Measurements from ENCODE around the gene FADD. TPM values are rescaled to one million over a fixed set of nuclear protein-coding genes. Genes with fewer than 3 reads are reported as not detected.
A peak's percentile ranks its signal among the peaks of the same experiment; 100 is the strongest.

Gene FADD
- total and polyA plus RNA-seq, 7 experiments from 2014 or later: 9.6 to 40.9 (median 27.2) TPM

- Histone ChIP-seq H3K36me3 (ENCODE audit: control insufficient read depth in 2 of 3, insufficient read depth in 3 of 3, low read length in 3 of 3) (no peaks in the 10 kb centered on the region), H3K27me3 (ENCODE audit: control insufficient read depth in 2 of 2, insufficient read depth in 2 of 2, low read length in 2 of 2) (no peaks in the 10 kb centered on the region), H3K9me3 (ENCODE audit: control insufficient read depth in 2 of 3, low read length in 3 of 3) (no peaks in the 10 kb centered on the region), H3K27ac (ENCODE audit: low read depth, low read length) (no peak overlapping the region), H3K4me1 (ENCODE audit: control insufficient read depth in 2 of 2, insufficient read depth in 2 of 2, low read length in 2 of 2) (no peaks in the 10 kb centered on the region), H3K4me3 (ENCODE audit: low read length) (no peak overlapping the region)
- no peaks in the 10 kb centered on the region for H3K36me3 Mint-ChIP-seq
- H3K27me3 Mint-ChIP-seq: peaks cover 0 to 21% (median 0%) of the 10 kb centered on the region in 5 donors
- POLR2A ChIA-PET: no interaction called here
- intact Hi-C loops (cut with micrococcal nuclease): no loop called here
- no peak for DNase-seq
- CTCF ChIA-PET: no interaction called here
- H3K4me3 Mint-ChIP-seq: no peak overlapping the region
- peak overlapping the region in 1 of 9 donors; percentile 41 for H3K27ac Mint-ChIP-seq
- ATAC-seq: no peak
- H3K4me1 Mint-ChIP-seq: no peaks in the 10 kb centered on the region
- H3K9me3 Mint-ChIP-seq: no peaks in the 10 kb centered on the region
Observed at GRCh38 chr11:70226967-70227366, 23.9 kb downstream of the FADD start.

- DNase-seq (no peak), ATAC-seq (no peak)
- Mint-ChIP-seq H3K4me1 (no peaks in the 10 kb centered on the region), H3K9me3 (peaks cover 0 to 3% (median 0%) of the 10 kb centered on the region in 11 donors), H3K36me3 (no peaks in the 10 kb centered on the region), H3K4me3 (no peak overlapping the region), H3K27ac (no peak overlapping the region), H3K27me3 (peaks cover 0 to 7% (median 0%) of the 10 kb centered on the region in 5 donors)
- Histone ChIP-seq H3K27me3 (ENCODE audit: control insufficient read depth in 2 of 2, insufficient read depth in 2 of 2, low read length in 2 of 2) (no peaks in the 10 kb centered on the region), H3K27ac (ENCODE audit: low read depth, low read length) (no peak overlapping the region), H3K4me3 (ENCODE audit: low read length) (no peak overlapping the region), H3K9me3 (ENCODE audit: control insufficient read depth in 2 of 3, low read length in 3 of 3) (no peaks in the 10 kb centered on the region), H3K36me3 (ENCODE audit: control insufficient read depth in 2 of 3, insufficient read depth in 3 of 3, low read length in 3 of 3) (no peaks in the 10 kb centered on the region), H3K4me1 (ENCODE audit: control insufficient read depth in 2 of 2, insufficient read depth in 2 of 2, low read length in 2 of 2) (no peaks in the 10 kb centered on the region)
- ChIA-PET CTCF (no interaction called here), POLR2A (no interaction called here)
- intact Hi-C loops (cut with micrococcal nuclease): no loop called here
Observed at GRCh38 chr11:70229737-70230136, 26.6 kb downstream of the FADD start.

GRCh38 chr11:70230151-70230839 lies 27.2 kb downstream of the FADD start:
- intact Hi-C loops (cut with micrococcal nuclease): no loop called here
- Histone ChIP-seq H3K4me3 (ENCODE audit: low read length) (no peak overlapping the region), H3K27ac (ENCODE audit: low read depth, low read length) (no peak overlapping the region), H3K9me3 (ENCODE audit: control insufficient read depth in 2 of 3, low read length in 3 of 3) (no peaks in the 10 kb centered on the region), H3K36me3 (ENCODE audit: control insufficient read depth in 2 of 3, insufficient read depth in 3 of 3, low read length in 3 of 3) (no peaks in the 10 kb centered on the region), H3K4me1 (ENCODE audit: control insufficient read depth in 2 of 2, insufficient read depth in 2 of 2, low read length in 2 of 2) (no peaks in the 10 kb centered on the region), H3K27me3 (ENCODE audit: control insufficient read depth in 2 of 2, insufficient read depth in 2 of 2, low read length in 2 of 2) (no peaks in the 10 kb centered on the region)
- H3K9me3 Mint-ChIP-seq: peaks cover 0 to 3% (median 0%) of the 10 kb centered on the region in 11 donors
- H3K4me3 Mint-ChIP-seq: no peak overlapping the region
- H3K36me3 Mint-ChIP-seq: no peaks in the 10 kb centered on the region
- H3K4me1 Mint-ChIP-seq: no peaks in the 10 kb centered on the region
- DNase-seq (no peak), ATAC-seq (no peak)
- ChIA-PET CTCF (no interaction called here), POLR2A (no interaction called here)
- H3K27ac Mint-ChIP-seq: no peak overlapping the region
- peaks cover 0 to 5% (median 0%) of the 10 kb centered on the region in 5 donors for H3K27me3 Mint-ChIP-seq

GRCh38 chr11:70230840-70231710 lies 28.0 kb downstream of the FADD start:
- Mint-ChIP-seq H3K4me1 (no peaks in the 10 kb centered on the region), H3K27me3 (peaks cover 0 to 5% (median 2%) of the 10 kb centered on the region in 5 donors), H3K27ac (no peak overlapping the region), H3K9me3 (peaks cover 0 to 3% (median 0%) of the 10 kb centered on the region in 11 donors), H3K4me3 (no peak overlapping the region), H3K36me3 (no peaks in the 10 kb centered on the region)
- H3K9me3 ChIP-seq (ENCODE audit: control insufficient read depth in 2 of 3, low read length in 3 of 3): no peaks in the 10 kb centered on the region
- no peak overlapping the region for H3K27ac ChIP-seq (ENCODE audit: low read depth, low read length)
- no peak for DNase-seq
- no peak overlapping the region for H3K4me3 ChIP-seq (ENCODE audit: low read length)
- intact Hi-C loops (cut with micrococcal nuclease): no loop called here
- POLR2A ChIA-PET: no interaction called here
- H3K36me3 ChIP-seq (ENCODE audit: control insufficient read depth in 2 of 3, insufficient read depth in 3 of 3, low read length in 3 of 3): no peaks in the 10 kb centered on the region
- H3K27me3 ChIP-seq (ENCODE audit: control insufficient read depth in 2 of 2, insufficient read depth in 2 of 2, low read length in 2 of 2): no peaks in the 10 kb centered on the region
- no peak for ATAC-seq
- CTCF ChIA-PET: no interaction called here
- no peaks in the 10 kb centered on the region for H3K4me1 ChIP-seq (ENCODE audit: control insufficient read depth in 2 of 2, insufficient read depth in 2 of 2, low read length in 2 of 2)

- Mint-ChIP-seq H3K27ac (no peak overlapping the region), H3K4me3 (no peak overlapping the region), H3K27me3 (peaks cover 0 to 8% (median 0%) of the 10 kb centered on the region in 5 donors), H3K9me3 (peaks cover 0 to 3% (median 0%) of the 10 kb centered on the region in 11 donors), H3K36me3 (no peaks in the 10 kb centered on the region), H3K4me1 (no peaks in the 10 kb centered on the region)
- no peaks in the 10 kb centered on the region for H3K4me1 ChIP-seq (ENCODE audit: control insufficient read depth in 2 of 2, insufficient read depth in 2 of 2, low read length in 2 of 2)
- CTCF ChIA-PET: no interaction called here
- H3K27me3 ChIP-seq (ENCODE audit: control insufficient read depth in 2 of 2, insufficient read depth in 2 of 2, low read length in 2 of 2): no peaks in the 10 kb centered on the region
- no peak overlapping the region for H3K4me3 ChIP-seq (ENCODE audit: low read length)
- intact Hi-C loops (cut with micrococcal nuclease): no loop called here
- no peak overlapping the region for H3K27ac ChIP-seq (ENCODE audit: low read depth, low read length)
- POLR2A ChIA-PET: no interaction called here
- no peaks in the 10 kb centered on the region for H3K9me3 ChIP-seq (ENCODE audit: control insufficient read depth in 2 of 3, low read length in 3 of 3)
- ATAC-seq (no peak), DNase-seq (no peak)
- no peaks in the 10 kb centered on the region for H3K36me3 ChIP-seq (ENCODE audit: control insufficient read depth in 2 of 3, insufficient read depth in 3 of 3, low read length in 3 of 3)
Observed at GRCh38 chr11:70233034-70233433, 29.9 kb downstream of the FADD start.

- no peak for DNase-seq
- Histone ChIP-seq H3K36me3 (ENCODE audit: control insufficient read depth in 2 of 3, insufficient read depth in 3 of 3, low read length in 3 of 3) (no peaks in the 10 kb centered on the region), H3K4me1 (ENCODE audit: control insufficient read depth in 2 of 2, insufficient read depth in 2 of 2, low read length in 2 of 2) (no peaks in the 10 kb centered on the region), H3K4me3 (ENCODE audit: low read length) (no peak overlapping the region), H3K27me3 (ENCODE audit: control insufficient read depth in 2 of 2, insufficient read depth in 2 of 2, low read length in 2 of 2) (no peaks in the 10 kb centered on the region), H3K9me3 (ENCODE audit: control insufficient read depth in 2 of 3, low read length in 3 of 3) (no peaks in the 10 kb centered on the region), H3K27ac (ENCODE audit: low read depth, low read length) (no peak overlapping the region)
- Mint-ChIP-seq H3K4me3 (no peak overlapping the region), H3K9me3 (peaks cover 0 to 3% (median 0%) of the 10 kb centered on the region in 11 donors), H3K36me3 (no peaks in the 10 kb centered on the region), H3K27ac (peak overlapping the region in 1 of 9 donors; percentile 18), H3K27me3 (peaks cover 0 to 8% (median 0%) of the 10 kb centered on the region in 5 donors), H3K4me1 (no peaks in the 10 kb centered on the region)
- POLR2A ChIA-PET: no interaction called here
- intact Hi-C loops (cut with micrococcal nuclease): no loop called here
- ATAC-seq: no peak
- CTCF ChIA-PET: no interaction called here
Observed at GRCh38 chr11:70233511-70233934, 30.4 kb downstream of the FADD start.

Data from naive thymus-derived CD4-positive, alpha-beta T cell (primary cell).